Stomach (tissue), 9 donors: ENCODE data around the gene NDUFB7. TPM values are rescaled to one million over a fixed set of nuclear protein-coding genes. Genes with fewer than 3 reads are reported as not detected.
"Not testable (repeated sequence)": the region's sequence is repeated elsewhere in the genome, so short reads cannot be mapped to it uniquely, and the experiment has no call there.

Experiments used
- DNase-seq, 2 donors: peaks; one replicate each; pipeline versions ENCODE4 v3.0.0 to v3.0.0-alpha.2; 2013 to 2019
- H3K27ac ChIP-seq, 5 donors: fragments of 200-600 bp in 4 of 5; sonication (generic) in 4 of 5; one replicate each; pipeline ENCODE4 v1.5.1; 2013 to 2019; ENCODE audit warnings: mild to moderate bottlenecking in 1 of 5, moderate library complexity in 1 of 5
- H3K27me3 ChIP-seq, 3 donors: fragments of 200-600 bp; sonication (generic); one replicate each; pipeline ENCODE4 v1.5.1; 2017 to 2019; ENCODE audit warnings: mixed run types in 1 of 3
- H3K36me3 ChIP-seq, 4 donors: fragments of 200-600 bp; sonication (generic); 1 replicate in 3 of 4; 2 replicates in 1 of 4; pipeline ENCODE4 v1.5.1; 2016 to 2019
- H3K4me1 ChIP-seq, 4 donors: fragments of 200-600 bp; sonication (generic); one replicate each; pipeline ENCODE4 v1.5.1; 2016 to 2019
- H3K4me3 ChIP-seq, 4 donors: fragments of 200-600 bp; sonication (generic) in 3 of 4; one replicate each; pipeline ENCODE4 v1.5.1; 2016 to 2019; ENCODE audit warnings: mild to moderate bottlenecking in 1 of 4
- H3K9me3 ChIP-seq, 4 donors: fragments of 200-600 bp; sonication (generic); one replicate each; pipeline ENCODE4 v1.5.1; 2016 to 2019
- EP300 ChIP-seq: sonication (generic); formaldehyde crosslinking; IDR thresholded peaks from one replicate; pipeline ENCODE4 v1.6.1; 2017; ENCODE audit warnings: antibody characterized with exemption
- POLR2A ChIP-seq, 4 donors: fragments of 450-650 bp; IDR thresholded peaks; one replicate each; pipeline ENCODE4 v1.6.1; 2016; ENCODE audit warnings: antibody characterized with exemption in 4 of 4, control low read depth in 2 of 4, mild to moderate bottlenecking in 1 of 4, moderate library complexity in 1 of 4
- POLR2AphosphoS5 ChIP-seq, 3 donors: sonication (generic); formaldehyde crosslinking; IDR thresholded peaks; one replicate each; pipeline ENCODE4 v1.6.1; 2016; ENCODE audit warnings: antibody characterized with exemption in 3 of 3
- WGBS, 5 donors: extraction: QIAGEN DNeasy Blood & Tissue Kit in 3 of 5; methylation state at CpG; one replicate each; pipeline versions ENCODE4 v1.1.5 to v1.1.7; 2013 to 2018; 5-methylcytosine and 5-hydroxymethylcytosine counted together
- intact Hi-C: fragments of 100-400 bp; cut with DNase I; formaldehyde crosslinking; loops from one replicate; pipeline ENCODE4 v1.15.1; 2023; ENCODE audit warnings: low total_unique reads
- polyA plus RNA-seq, 3 donors: library from polyadenylated mRNA; stranded (reverse); fragments of 200-250 nt; gene quantifications; one replicate each; pipeline ENCODE4 v1.2.3, GENCODE V29; 2013
- total RNA-seq, 5 donors: library from RNA; depleted of rRNA; stranded (reverse); fragments of >200 nt; gene quantifications; one replicate each; pipeline versions ENCODE4 v1.1.0 to v1.2.3, GENCODE V29; 2014 to 2016
- TF ChIP-seq, protein P1 (sequence below), 7 experiments: fragments of 450-650 bp in 4 of 7; fragments of 200-600 bp in 3 of 7; sonication (generic) in 3 of 7; IDR thresholded peaks; one replicate each; pipeline ENCODE4 v1.5.1; 2016 to 2019; ENCODE audit warnings: antibody characterized with exemption in 7 of 7, control low read depth in 2 of 7, mild to moderate bottlenecking in 1 of 7
- donor health status: healthy with polysubstance abuse.
- donor health status: Bipolar disorder and iron deficiency.
- donor health status: healthy.

The NDUFB7 gene
- total and polyA plus RNA-seq, 8 donors = 159 to 1,175 (median 484) TPM

DNA sequence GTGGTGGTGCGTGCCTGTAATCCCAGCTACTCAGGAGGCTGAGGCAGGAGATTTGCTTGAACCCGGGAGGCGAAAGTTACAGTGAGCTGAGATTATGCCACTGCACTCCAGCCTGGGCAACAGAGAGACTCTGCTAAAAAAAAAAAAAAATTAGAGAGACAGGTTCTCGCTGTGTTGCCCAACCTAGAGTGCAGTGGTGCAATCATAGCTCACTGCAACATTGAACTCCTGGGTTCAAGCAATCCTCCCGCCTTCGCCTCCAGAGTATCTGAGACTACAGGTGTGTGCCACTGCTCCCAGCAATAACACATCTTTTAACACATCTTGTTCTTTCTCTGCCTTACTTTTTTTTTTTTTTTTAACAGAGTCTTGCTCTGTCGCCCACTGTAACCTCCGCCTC, 43.8 kb upstream of the NDUFB7 start:
- intact Hi-C loops = no loop called here
- 87 to 94% (median 89%) methylated on average over 8 of the region's 8 CpGs for WGBS, 5 donors

DNA sequence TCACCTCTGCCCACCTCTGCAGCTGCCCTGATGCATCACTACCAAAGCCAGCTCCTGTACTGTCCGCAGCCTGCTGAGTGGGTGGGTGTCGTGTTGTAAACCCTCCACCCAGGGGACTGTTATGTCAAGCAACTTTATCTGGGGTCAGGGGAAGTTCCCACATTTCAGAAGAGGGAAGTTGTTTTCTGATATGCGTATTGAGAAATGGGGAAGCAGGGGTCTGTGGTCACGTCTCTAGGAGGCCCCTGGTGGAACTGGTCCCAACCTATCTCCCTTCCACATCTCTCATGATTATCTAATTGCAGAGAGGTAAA, 42.2 kb upstream of the NDUFB7 start:
- Histone ChIP-seq H3K27me3 (no peaks in the 10 kb centered on the region), H3K9me3 (peaks cover 0 to 16% (median 9%) of the 10 kb centered on the region in 4 donors), H3K27ac (peak overlapping the region in 1 of 5 donors; percentile 42), H3K4me3 (no peak overlapping the region), H3K4me1 (no peaks in the 10 kb centered on the region), H3K36me3 (no peaks in the 10 kb centered on the region)
- TF ChIP-seq, protein P1, sequence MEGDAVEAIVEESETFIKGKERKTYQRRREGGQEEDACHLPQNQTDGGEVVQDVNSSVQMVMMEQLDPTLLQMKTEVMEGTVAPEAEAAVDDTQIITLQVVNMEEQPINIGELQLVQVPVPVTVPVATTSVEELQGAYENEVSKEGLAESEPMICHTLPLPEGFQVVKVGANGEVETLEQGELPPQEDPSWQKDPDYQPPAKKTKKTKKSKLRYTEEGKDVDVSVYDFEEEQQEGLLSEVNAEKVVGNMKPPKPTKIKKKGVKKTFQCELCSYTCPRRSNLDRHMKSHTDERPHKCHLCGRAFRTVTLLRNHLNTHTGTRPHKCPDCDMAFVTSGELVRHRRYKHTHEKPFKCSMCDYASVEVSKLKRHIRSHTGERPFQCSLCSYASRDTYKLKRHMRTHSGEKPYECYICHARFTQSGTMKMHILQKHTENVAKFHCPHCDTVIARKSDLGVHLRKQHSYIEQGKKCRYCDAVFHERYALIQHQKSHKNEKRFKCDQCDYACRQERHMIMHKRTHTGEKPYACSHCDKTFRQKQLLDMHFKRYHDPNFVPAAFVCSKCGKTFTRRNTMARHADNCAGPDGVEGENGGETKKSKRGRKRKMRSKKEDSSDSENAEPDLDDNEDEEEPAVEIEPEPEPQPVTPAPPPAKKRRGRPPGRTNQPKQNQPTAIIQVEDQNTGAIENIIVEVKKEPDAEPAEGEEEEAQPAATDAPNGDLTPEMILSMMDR (IDR thresholded peaks at IDR 0.05) = no peak
- TF ChIP-seq EP300 (no peak), POLR2AphosphoS5 (IDR thresholded peaks at IDR 0.05) (no peak), POLR2A (IDR thresholded peaks at IDR 0.05) (no peak)
- intact Hi-C loops = no loop called here
- WGBS, 5 donors = 42 to 52% (median 46%) methylated on average over 4 of the region's 4 CpGs
- peak in 1 of 2 donors; percentile 27 for DNase-seq

More for the DNA sequence above, 43.8 kb upstream of the NDUFB7 start:
- peaks cover 6 to 27% (median 18%) of the 10 kb centered on the region in 4 donors for H3K9me3 ChIP-seq
- H3K27me3 ChIP-seq = no peaks in the 10 kb centered on the region
- H3K4me3 ChIP-seq = no peak overlapping the region
- DNase-seq = no peak
- no peaks in the 10 kb centered on the region for H3K36me3 ChIP-seq
- no peak overlapping the region for H3K27ac ChIP-seq
- TF ChIP-seq POLR2AphosphoS5 (IDR thresholded peaks at IDR 0.05) = no peak
- TF ChIP-seq, protein P1 (IDR thresholded peaks at IDR 0.05) = no peak
- TF ChIP-seq POLR2A (IDR thresholded peaks at IDR 0.05) = no peak
- H3K4me1 ChIP-seq = no peaks in the 10 kb centered on the region

DNA sequence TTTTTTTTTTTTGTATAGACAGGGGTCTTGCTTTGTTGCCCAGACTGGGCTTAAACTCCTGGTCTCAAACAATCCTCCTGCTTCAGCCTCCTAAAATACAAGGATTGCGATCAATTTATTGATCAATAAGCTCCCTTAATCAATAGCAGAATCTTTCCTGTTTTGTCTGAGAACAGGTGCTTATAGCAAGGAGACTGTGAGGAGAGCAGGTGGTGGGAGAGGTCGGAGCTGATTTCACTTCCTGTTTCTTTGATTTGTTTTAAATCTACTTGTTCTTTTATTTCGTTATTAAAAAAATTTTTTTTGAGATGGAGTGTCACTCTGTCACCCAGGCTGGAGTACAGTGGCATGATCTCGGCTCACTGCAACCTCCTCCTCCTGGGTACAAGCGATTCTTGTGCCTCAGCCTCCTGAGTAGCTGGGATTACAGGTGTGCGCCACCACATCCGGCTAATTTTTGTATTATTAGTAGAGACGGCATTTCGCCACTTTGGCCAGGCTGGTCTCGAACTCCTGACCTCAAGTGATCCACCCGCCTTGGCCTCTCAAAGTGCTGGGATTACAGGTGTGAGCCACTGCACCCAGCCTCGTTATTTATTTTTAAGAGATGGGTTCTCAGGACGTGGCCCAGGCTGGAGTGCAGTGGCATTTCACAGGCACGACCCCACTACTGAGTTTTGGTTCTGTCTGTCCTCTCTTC, 41.7 kb upstream of the NDUFB7 start:
- H3K27me3 ChIP-seq, H3K36me3 ChIP-seq, H3K4me3 ChIP-seq, DNase-seq, intact Hi-C loops, H3K4me1 ChIP-seq: not testable (repeated sequence)
- 69 to 73% (median 72%) methylated on average over 14 of the region's 14 CpGs for WGBS, 5 donors
- peak overlapping the region in 1 of 5 donors; percentile 42 for H3K27ac ChIP-seq
- peaks cover 0 to 11% (median 4%) of the 10 kb centered on the region in 4 donors for H3K9me3 ChIP-seq

DNA sequence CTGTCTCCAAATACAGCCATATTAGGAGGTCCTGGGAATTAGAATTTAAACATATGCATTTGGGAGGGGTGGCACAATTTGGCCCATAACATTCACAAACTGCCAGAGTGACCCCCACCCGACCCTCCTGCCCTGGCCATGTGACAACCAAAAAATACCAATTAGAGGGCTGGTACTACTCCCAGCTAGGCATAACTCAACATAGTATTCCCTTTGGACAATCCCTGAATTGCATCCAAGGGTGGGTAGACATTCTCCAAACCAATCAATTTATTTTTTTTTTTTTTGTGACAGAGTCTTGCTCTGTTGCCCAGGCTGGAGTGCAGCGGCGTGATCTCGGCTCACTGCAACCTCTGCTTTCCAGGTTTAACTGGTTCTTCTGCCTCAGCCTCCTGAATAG, 40.8 kb upstream of the NDUFB7 start:
- DNase-seq = no peak
- peaks cover 0 to 6% (median 0%) of the 10 kb centered on the region in 4 donors for H3K9me3 ChIP-seq
- TF ChIP-seq, protein P1 (IDR thresholded peaks at IDR 0.05) = no peak
- TF ChIP-seq POLR2AphosphoS5 (IDR thresholded peaks at IDR 0.05) = no peak
- TF ChIP-seq POLR2A (IDR thresholded peaks at IDR 0.05) = no peak
- no peaks in the 10 kb centered on the region for H3K36me3 ChIP-seq
- H3K27me3 ChIP-seq = no peaks in the 10 kb centered on the region
- 78 to 95% (median 84%) methylated on average over 4 of the region's 4 CpGs for WGBS, 5 donors
- H3K27ac ChIP-seq = no peak overlapping the region
- H3K4me3 ChIP-seq = no peak overlapping the region
- H3K4me1 ChIP-seq = no peaks in the 10 kb centered on the region
- intact Hi-C loops = no loop called here

DNA sequence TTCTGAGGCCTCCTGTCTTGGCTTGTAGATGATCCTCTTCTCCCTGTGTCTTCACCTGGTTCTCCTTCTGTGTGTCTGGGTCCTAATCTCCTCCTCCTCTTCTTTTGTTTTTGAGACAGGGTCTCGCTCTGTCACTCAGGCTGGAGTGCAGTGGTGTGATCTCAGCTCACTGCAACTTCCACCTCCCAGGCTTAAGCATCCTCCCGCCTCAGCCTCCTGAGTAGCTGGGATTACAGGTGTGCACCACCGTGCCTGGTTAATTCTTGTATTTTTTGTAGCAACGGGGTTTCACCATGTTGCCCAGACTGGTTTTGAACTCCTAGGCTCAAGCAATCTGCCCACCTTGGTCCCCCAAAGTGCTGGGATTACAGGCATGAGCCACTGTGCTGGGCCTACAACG, 40.4 kb upstream of the NDUFB7 start:
- DNase-seq, H3K9me3 ChIP-seq, H3K4me3 ChIP-seq, H3K27ac ChIP-seq, intact Hi-C loops, H3K27me3 ChIP-seq, H3K4me1 ChIP-seq, H3K36me3 ChIP-seq: not testable (repeated sequence)
- WGBS, 5 donors = 58 to 82% (median 79%) methylated on average over 5 of the region's 5 CpGs
